Activated CD4-positive, CD25-positive, alpha-beta regulatory T cell treated with anti-CD3 and anti-CD28 coated beads, Interleukin-2, amount 50 U/mL, for 16 hours (primary cell): ENCODE measurements around the gene DNASE1L3.

Source experiments
- DNase-seq: peaks from one replicate; pipeline ENCODE4 v3.0.0-alpha.2; 2020; ENCODE audit warnings: low read depth, low spot score

The DNASE1L3 gene

GRCh38 chr3:58161435-58162398 is 49.1 kb downstream of the DNASE1L3 start:
- no peak for DNase-seq

GRCh38 chr3:58160399-58160798 is 50.4 kb downstream of the DNASE1L3 start:
- DNase-seq: no peak

DNA sequence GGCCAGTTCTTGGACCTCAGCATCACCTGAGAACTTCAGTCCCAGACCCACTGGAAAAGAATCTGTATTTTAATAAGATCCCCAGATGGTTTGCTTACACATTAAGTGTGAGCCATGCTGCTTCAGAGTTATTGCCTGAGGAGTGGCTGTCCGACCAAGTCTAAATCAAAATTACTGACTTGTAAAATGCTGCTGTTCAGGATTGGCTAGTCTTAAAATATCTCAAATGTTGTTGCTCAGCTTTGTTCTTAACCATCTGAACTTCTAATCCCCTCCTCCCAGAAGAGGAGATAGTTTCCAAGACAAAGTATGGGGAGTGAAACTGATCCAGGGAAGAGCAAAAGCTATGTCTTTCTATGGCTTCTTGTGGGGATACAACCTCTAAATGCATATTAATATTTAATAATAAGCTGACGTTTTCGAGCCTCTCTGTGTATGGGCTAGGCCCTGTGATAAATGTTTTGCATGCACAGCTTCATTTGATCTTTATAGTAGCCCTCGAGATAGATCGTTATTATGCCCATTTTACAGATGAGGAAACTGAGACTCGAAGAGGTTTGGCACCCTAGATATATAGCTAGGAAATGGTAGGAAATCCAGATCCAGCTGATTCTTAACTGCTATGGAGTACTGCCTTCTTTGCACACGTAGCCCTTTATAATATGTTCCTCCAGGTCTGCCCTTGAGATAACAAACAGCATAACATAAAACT is 52.2 kb downstream of the DNASE1L3 start:
- DNase-seq: no peak

- no peak for DNase-seq
These were observed 53.1 kb downstream of the DNASE1L3 start for GRCh38 chr3:58157700-58158099.

DNA sequence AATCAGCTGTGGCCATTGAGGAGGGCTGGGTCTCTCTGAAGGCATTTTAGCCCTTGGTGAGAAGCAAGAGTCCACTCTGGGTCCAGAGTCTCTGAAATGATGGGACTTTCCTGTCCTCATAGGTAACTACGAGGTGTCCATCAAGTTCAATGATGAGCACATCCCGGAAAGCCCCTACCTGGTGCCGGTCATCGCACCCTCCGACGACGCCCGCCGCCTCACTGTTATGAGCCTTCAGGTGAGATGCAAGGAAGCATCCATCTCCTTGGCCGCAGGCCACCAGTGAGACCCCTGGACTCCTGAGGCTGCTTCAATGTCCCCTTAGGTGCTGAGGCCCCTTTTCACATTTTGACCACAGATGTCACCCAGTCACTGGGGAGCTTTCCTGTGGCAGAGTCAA is 54.9 kb downstream of the DNASE1L3 start:
- no peak for DNase-seq

- DNase-seq: no peak
These were observed 55.9 kb downstream of the DNASE1L3 start for GRCh38 chr3:58154626-58155449.

GRCh38 chr3:58153371-58153770 is 57.4 kb downstream of the DNASE1L3 start:
- DNase-seq: no peak

GRCh38 chr3:58152225-58153015 is 58.4 kb downstream of the DNASE1L3 start:
- DNase-seq: no peak

DNA sequence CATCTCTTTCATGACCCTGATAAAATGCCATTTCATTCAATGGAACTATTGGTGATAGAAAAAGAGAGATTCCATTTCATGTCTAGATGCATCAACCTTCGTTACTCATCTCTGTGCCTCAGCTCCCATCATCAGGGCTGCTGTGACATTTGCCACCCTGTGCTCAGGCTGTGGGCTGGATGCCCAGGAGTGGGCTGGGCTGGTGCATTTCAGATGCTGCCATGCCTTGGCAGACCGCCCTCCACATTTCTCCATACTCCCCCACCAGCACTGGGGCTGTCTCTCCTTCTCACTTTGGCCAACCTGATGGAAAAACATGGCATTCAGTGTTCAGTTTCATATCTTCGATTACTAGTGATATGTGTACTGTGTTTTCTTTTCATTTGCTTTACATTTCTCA is 59.1 kb downstream of the DNASE1L3 start:
- no peak for DNase-seq

DNA sequence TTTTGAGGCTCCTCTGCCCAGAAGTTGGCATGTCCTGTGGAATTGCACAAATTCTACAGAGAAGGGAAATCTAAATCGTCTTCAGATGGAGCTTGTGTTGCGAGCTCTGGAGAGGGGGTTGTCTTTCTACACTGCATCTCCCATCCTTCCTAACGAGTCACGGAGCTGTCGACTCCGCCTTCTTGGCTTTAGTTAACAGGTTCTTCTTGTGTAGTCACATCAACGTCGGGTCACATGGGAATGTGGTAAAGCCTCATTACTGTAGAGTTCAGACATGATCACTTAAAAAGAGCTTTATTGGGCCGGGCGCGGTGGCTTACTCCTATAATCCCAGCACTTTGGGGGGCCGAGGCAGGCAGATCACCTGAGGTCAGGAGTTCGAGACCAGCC is 60.0 kb downstream of the DNASE1L3 start:
- DNase-seq: no peak

- no peak for DNase-seq
These were observed 60.5 kb downstream of the DNASE1L3 start for GRCh38 chr3:58150130-58150809.

GRCh38 chr3:58148049-58148448 is 62.7 kb downstream of the DNASE1L3 start:
- no peak for DNase-seq

DNA sequence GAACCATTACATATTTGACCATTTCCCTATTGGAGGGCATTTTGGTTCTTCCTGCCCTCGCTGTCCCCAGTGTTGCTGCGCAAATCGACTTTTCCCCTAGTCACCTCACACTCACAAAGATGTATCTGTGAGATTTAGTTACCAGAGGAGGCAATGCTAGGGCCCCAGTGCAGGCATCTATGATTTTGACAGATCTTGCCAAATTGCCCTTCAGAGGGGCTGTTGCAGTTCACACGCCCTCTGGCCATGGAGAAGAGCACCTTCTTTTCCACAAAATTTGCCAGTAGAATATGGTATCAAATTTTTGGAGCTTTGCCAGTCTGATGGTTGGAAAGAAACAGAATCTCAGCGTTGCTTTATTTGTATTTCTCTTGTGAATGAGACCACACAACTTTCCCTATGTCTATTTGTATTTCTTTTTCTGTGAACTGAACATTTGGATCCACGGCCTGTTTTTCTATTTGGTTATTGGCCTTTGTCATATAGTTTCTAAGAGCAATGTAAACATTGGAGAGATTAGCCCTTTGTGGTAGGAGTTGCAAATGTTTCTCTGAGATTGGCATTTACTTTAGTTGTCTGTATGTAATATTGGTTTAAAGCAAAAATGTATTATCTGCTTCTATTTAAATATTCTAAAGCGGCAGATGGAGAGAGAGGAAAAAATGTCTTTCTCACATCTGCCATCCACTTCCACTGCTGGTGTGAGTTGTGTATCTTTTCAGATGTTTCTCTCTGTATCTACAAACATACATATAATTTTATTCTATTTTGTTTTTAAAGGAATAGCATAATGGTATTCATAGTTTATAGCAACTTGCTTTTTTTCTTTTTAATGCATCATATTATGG is 66.1 kb downstream of the DNASE1L3 start:
- DNase-seq: no peak

- DNase-seq: no peak
These were observed 67.2 kb downstream of the DNASE1L3 start for GRCh38 chr3:58143417-58144055.
